ENCODE data around the gene NRG4. TPM values are rescaled to one million over a fixed set of nuclear protein-coding genes. Genes with fewer than 3 reads are reported as not detected.

The NRG4 gene
- total RNA-seq, 1 experiment from 2014 or later: 1.0 TPM

GRCh38 chr15:75995611-75996010, 16.6 kb downstream of the NRG4 start:
- H3K9me2 ChIP-seq (ENCODE audit: insufficient read depth): no peaks in the 10 kb centered on the region
- H3K79me2 ChIP-seq (ENCODE audit: insufficient read depth, low read length): no peaks in the 10 kb centered on the region
- H3K9me3 ChIP-seq (ENCODE audit: control insufficient read depth in 1 of 2, insufficient read depth in 1 of 2, low read depth in 1 of 2, low read length in 2 of 2): no peaks in the 10 kb centered on the region
- no peak overlapping the region for H3K27ac ChIP-seq (ENCODE audit: low read depth, low read length)
- POLR2A ChIA-PET: no interaction called here
- H3K36me3 ChIP-seq (ENCODE audit: control insufficient read depth in 1 of 2, insufficient read depth in 2 of 2, low read length in 2 of 2): no peaks in the 10 kb centered on the region
- BruUV-seq (replicated peaks): no TSS peak
- CTCF ChIA-PET: no interaction called here
- intact Hi-C loops (cut with micrococcal nuclease): no loop called here
- H3K4me3 ChIP-seq (replicated peaks in 1 of 2; ENCODE audit: low read depth in 1 of 2, low read length in 2 of 2): no peak overlapping the region
- no peak overlapping the region for H3K4me2 ChIP-seq (ENCODE audit: low read length)
- H3K9ac ChIP-seq (ENCODE audit: low read length): no peak overlapping the region
- H2AFZ ChIP-seq (ENCODE audit: low read depth, low read length, poor library complexity, severe bottlenecking): no peak overlapping the region
- no peak for TF ChIP-seq RAD21 (IDR thresholded peaks at IDR 0.05; ENCODE audit: low read depth)
- no peak for TF ChIP-seq CTCF (IDR thresholded peaks at IDR 0.05 in 2 of 3, conservative IDR thresholded peaks at IDR 0.05 in 1 of 3; ENCODE audit: borderline replicate concordance in 1 of 3, insufficient read depth in 1 of 3, low read depth in 2 of 3, low read length in 2 of 3)
- TF ChIP-seq ZNF274 (IDR thresholded peaks at IDR 0.05; ENCODE audit: low read depth, low read length): no peak
- TF ChIP-seq SP1 (IDR thresholded peaks at IDR 0.05; ENCODE audit: low read depth): no peak
- no peak for TF ChIP-seq ZFX (IDR thresholded peaks at IDR 0.05)
- TF ChIP-seq MAX (IDR thresholded peaks at IDR 0.05): no peak
- TF ChIP-seq ATF3 (IDR thresholded peaks at IDR 0.05): no peak
- no peak for TF ChIP-seq EGR1 (IDR thresholded peaks at IDR 0.05; ENCODE audit: low read depth)
- no peak for TF ChIP-seq SRF (IDR thresholded peaks at IDR 0.05; ENCODE audit: low read depth)
- no peak for TF ChIP-seq JUND (IDR thresholded peaks at IDR 0.05)
- no peak for TF ChIP-seq POLR2A (IDR thresholded peaks at IDR 0.05; ENCODE audit: borderline replicate concordance, extremely low read depth, insufficient read depth, insufficient read length)
- TF ChIP-seq FOSL1 (IDR thresholded peaks at IDR 0.05; ENCODE audit: low read depth): no peak
- no peak for TF ChIP-seq ZBTB33 (IDR thresholded peaks at IDR 0.05; ENCODE audit: extremely low read depth, insufficient replicate concordance, low read length)
- TF ChIP-seq CEBPB (IDR thresholded peaks at IDR 0.05; ENCODE audit: low read depth): no peak
- no peak for TF ChIP-seq REST (IDR thresholded peaks at IDR 0.05; ENCODE audit: low read depth)
- no peaks in the 10 kb centered on the region for H4K20me1 ChIP-seq (ENCODE audit: insufficient read depth)
- no peak for DNase-seq (ENCODE audit: low read depth, low spot score)
- no peaks in the 10 kb centered on the region for H3K27me3 ChIP-seq (ENCODE audit: insufficient read depth, low read length)
- H3K4me1 ChIP-seq (ENCODE audit: control insufficient read depth in 1 of 2, insufficient read depth in 2 of 2, low read length in 2 of 2): no peaks in the 10 kb centered on the region
- RAD21 ChIA-PET (ENCODE audit: low non-redundant PET in 1 of 2, low total read pairs in 2 of 2, uncharacterized antibody in 2 of 2, unreplicated experiment in 2 of 2): no interaction called here
- ATAC-seq: no peak

Measured in HCT116 (cell line).